Endothelial cell of umbilical vein (primary cell): ENCODE data around the gene NETO1. TPM values are rescaled to one million over a fixed set of nuclear protein-coding genes. Genes with fewer than 3 reads are reported as not detected.

Source experiments
- BruUV-seq: library from RNA; stranded (reverse); fragments of 400-500 nt; replicated peaks from 2 replicates; lab custom pipeline; 2021; lab: Mats Ljungman, UMichigan
- CTCF ChIA-PET: fragments of 300-600, 350-600 bp; sonication (Branson Sonifier 250); formaldehyde crosslinking; loops from one replicate; lab custom pipeline; 2021; ENCODE audit warnings: antibody characterized with exemption, inconsistent platforms; lab: Charles Lee
- POLR2A ChIA-PET: fragments of 300-600, 350-600 bp; sonication (Branson Sonifier 250); formaldehyde crosslinking; loops from one replicate; lab custom pipeline; 2021; ENCODE audit warnings: antibody characterized with exemption, inconsistent platforms; lab: Charles Lee
- DNase-seq: peaks from one replicate; pipeline ENCODE4 v3.0.0-alpha.2; 2011; ENCODE audit warnings: low read depth, low spot score
- FAIRE-seq: peaks from 2 replicates; lab custom pipeline; 2011; peaks lifted over from hg19 to GRCh38; lab: Jason Lieb, UNC
- H2AFZ ChIP-seq: 2 replicates; pipeline ENCODE4 v1.6.0; 2012; ENCODE audit warnings: low read depth, low read length, control low read depth, inconsistent platforms
- H3K27ac ChIP-seq: 2 replicates; pipeline ENCODE4 v1.5.1; 2011; ENCODE audit warnings: low read depth, mild to moderate bottlenecking, control low read depth, low read length, moderate library complexity; ENCODE audit not compliant: insufficient read depth
- H3K27me3 ChIP-seq, 2 experiments: 2 replicates each; pipeline versions ENCODE4 v1.6.0 to v1.6.1; 2011; ENCODE audit warnings: low read length in 2 of 2, mixed read lengths in 1 of 2; ENCODE audit not compliant: control insufficient read depth in 2 of 2, insufficient read depth in 2 of 2
- H3K36me3 ChIP-seq, 2 experiments: 2 replicates in 1 of 2; 3 replicates in 1 of 2; pipeline ENCODE4 v1.5.1; 2011; ENCODE audit warnings: low read length in 2 of 2, mild to moderate bottlenecking in 1 of 2, moderate library complexity in 1 of 2; ENCODE audit not compliant: control insufficient read depth in 2 of 2, insufficient read depth in 2 of 2; ENCODE audit errors: extremely low read depth in 1 of 2
- H3K4me1 ChIP-seq: 3 replicates; pipeline ENCODE4 v1.5.1; 2011; ENCODE audit warnings: mild to moderate bottlenecking, low read length; ENCODE audit not compliant: control insufficient read depth, insufficient read depth; ENCODE audit errors: extremely low read depth
- H3K4me2 ChIP-seq: 2 replicates; pipeline ENCODE4 v1.6.1; 2011; ENCODE audit warnings: low read length, control low read depth, mixed read lengths; ENCODE audit not compliant: insufficient read depth
- H3K4me3 ChIP-seq, 3 experiments: fragments of 200-600 bp in 1 of 3; sonication (generic), shearing (Covaris generic) in 1 of 3; replicated peaks in 1 of 3; 2 replicates each; pipeline ENCODE4 v1.5.1; 2011 to 2016; ENCODE audit warnings: control low read depth in 3 of 3, low read length in 3 of 3, mild to moderate bottlenecking in 2 of 3, inconsistent platforms in 1 of 3, low read depth in 1 of 3, moderate library complexity in 1 of 3; ENCODE audit not compliant: insufficient read depth in 1 of 3
- H3K79me2 ChIP-seq: 2 replicates; pipeline ENCODE4 v1.6.0; 2012; ENCODE audit warnings: low read length, inconsistent platforms; ENCODE audit not compliant: control insufficient read depth, insufficient read depth
- H3K9ac ChIP-seq: replicated peaks from 2 replicates; pipeline ENCODE3; 2011; ENCODE audit warnings: low read length, control low read depth; ENCODE audit not compliant: insufficient read depth; ENCODE audit errors: extremely low read depth
- H3K9me1 ChIP-seq: replicated peaks from 3 replicates; pipeline ENCODE4 v1.6.0; 2011; ENCODE audit warnings: mild to moderate bottlenecking, low read length; ENCODE audit not compliant: control insufficient read depth, insufficient read depth; ENCODE audit errors: extremely low read depth
- H3K9me3 ChIP-seq: replicated peaks from 2 replicates; pipeline ENCODE4 v1.5.1; 2012; ENCODE audit warnings: low read length, inconsistent platforms; ENCODE audit not compliant: control insufficient read depth, insufficient read depth
- H4K20me1 ChIP-seq: replicated peaks from 2 replicates; pipeline ENCODE3; 2011; ENCODE audit warnings: mild to moderate bottlenecking, low read length; ENCODE audit not compliant: control insufficient read depth, insufficient read depth; ENCODE audit errors: extremely low read depth
- CTCF ChIP-seq, 2 donors: IDR thresholded peaks; 1 replicate in 1 of 2; 2 replicates in 1 of 2; pipeline ENCODE4 v1.5.1; 2011; ENCODE audit warnings: low read length in 2 of 2, mild to moderate bottlenecking in 2 of 2, moderate library complexity in 2 of 2, control low read depth in 1 of 2, inconsistent platforms in 1 of 2, low read depth in 1 of 2; ENCODE audit not compliant: insufficient read depth in 1 of 2; ENCODE audit errors: extremely low read depth in 1 of 2
- EZH2 ChIP-seq: IDR thresholded peaks from 2 replicates; pipeline ENCODE4 v1.6.1; 2012; ENCODE audit warnings: borderline replicate concordance, low read depth, mild to moderate bottlenecking, moderate library complexity, low read length, inconsistent platforms; ENCODE audit not compliant: severe bottlenecking
- FOS ChIP-seq: IDR thresholded peaks from 2 replicates; pipeline ENCODE4 v1.6.1; 2011; ENCODE audit warnings: mild to moderate bottlenecking, low read length, moderate library complexity, borderline replicate concordance; ENCODE audit not compliant: insufficient read depth
- GATA2 ChIP-seq: IDR thresholded peaks from 2 replicates; pipeline ENCODE4 v1.7.0; 2011; ENCODE audit warnings: low read depth, mild to moderate bottlenecking, moderate library complexity, mixed read lengths, low read length; ENCODE audit not compliant: insufficient read length, insufficient read depth
- JUN ChIP-seq: IDR thresholded peaks from 2 replicates; pipeline ENCODE4 v1.6.1; 2011; ENCODE audit warnings: borderline replicate concordance, low read depth; ENCODE audit not compliant: insufficient read length, insufficient read depth
- MAX ChIP-seq: IDR thresholded peaks from 2 replicates; pipeline ENCODE4 v1.6.1; 2011; ENCODE audit not compliant: insufficient read depth, insufficient read length
- MYC ChIP-seq: IDR thresholded peaks from one replicate; pipeline ENCODE4 v1.6.1; 2011; ENCODE audit warnings: mild to moderate bottlenecking, low read depth, low read length
- POLR2A ChIP-seq: IDR thresholded peaks from 2 replicates; pipeline ENCODE4 v1.6.1; 2012; ENCODE audit warnings: low read depth, mild to moderate bottlenecking, control low read depth, low read length
- POLR2AphosphoS5 ChIP-seq: IDR thresholded peaks from 2 replicates; pipeline ENCODE4 v1.6.1; 2012; ENCODE audit warnings: low read depth, mild to moderate bottlenecking, control low read depth, low read length, moderate library complexity; ENCODE audit not compliant: insufficient read depth
- dilution Hi-C: fragments of 300-500 bp; cut with MboI; formaldehyde crosslinking; loops from one replicate; pipeline ENCODE4 v1.15.0; 2019; ENCODE audit warnings: low sequenced_read_pairs; ENCODE audit not compliant: extremely low pct_ligation_motif_present
- intact Hi-C: fragments of 100-400 bp; cut with micrococcal nuclease; formaldehyde crosslinking; loops from one replicate; pipeline ENCODE4 v1.10.0; 2022
- polyA plus RNA-seq, 4 experiments: library from polyadenylated mRNA; depleted of rRNA in 3 of 4; stranded (reverse) in 3 of 4; unstranded in 1 of 4; fragments of >200 nt; gene quantifications; 2 replicates each; pipeline versions ENCODE4 v1.2.1 to v1.2.3, GENCODE V29; 2011 to 2012; ENCODE audit warnings: missing spikeins in 1 of 4
- total RNA-seq: library from RNA; stranded (reverse); gene quantifications from 2 replicates; pipeline ENCODE4 v1.2.3, GENCODE V29; 2021

NETO1 gene
- total and polyA plus RNA-seq, 2 donors (not counting 3 experiments of a cell fraction or from before 2014, with no cell fraction given): not detected

GRCh38 chr18:72738136-72738535 lies 129.7 kb downstream of the NETO1 start:
- Histone ChIP-seq H4K20me1 (no peaks in the 10 kb centered on the region), H3K4me2 (no peak overlapping the region), H3K36me3 (no peaks in the 10 kb centered on the region), H3K4me3 (no peak overlapping the region), H3K9me3 (peaks cover 2% of the 10 kb centered on the region), H3K27me3 (no peaks in the 10 kb centered on the region), H2AFZ (no peak overlapping the region), H3K9me1 (no peaks in the 10 kb centered on the region), H3K4me1 (no peaks in the 10 kb centered on the region), H3K9ac (no peak overlapping the region), H3K79me2 (no peaks in the 10 kb centered on the region), H3K27ac (no peak overlapping the region)
- CTCF ChIA-PET: no interaction called here
- no peak for FAIRE-seq
- BruUV-seq: no TSS peak
- POLR2A ChIA-PET: no interaction called here
- DNase-seq: no peak
- dilution Hi-C loops: no loop called here
- TF ChIP-seq POLR2A: no peak
- no peak for TF ChIP-seq FOS
- no peak for TF ChIP-seq EZH2
- no peak for TF ChIP-seq MYC
- no peak for TF ChIP-seq MAX
- TF ChIP-seq POLR2AphosphoS5: no peak
- TF ChIP-seq CTCF (IDR thresholded peaks at IDR 0.05; ENCODE audit: extremely low read depth in 1 of 2, insufficient read depth in 1 of 2, low read depth in 1 of 2, low read length in 2 of 2): no peak
- no peak for TF ChIP-seq JUN
- TF ChIP-seq GATA2: no peak
- intact Hi-C loops: no loop called here
